GM21529 (cell line): Measurements from ENCODE around the gene CRIM1.
A peak's percentile ranks its signal among the peaks of the same experiment; 100 is the strongest.
"Not testable (repeated sequence)": the region's sequence is repeated elsewhere in the genome, so short reads cannot be mapped to it uniquely, and the experiment has no call there.

ENCODE experiments used
- ATAC-seq: cut with Tn5 transposase; IDR thresholded peaks from one replicate; pipeline ENCODE4 v1.9.1; 2021; ENCODE audit not compliant: unreplicated experiment

CRIM1 gene

GRCh38 chr2:36355151-36355889 is at the start of gene CRIM1:
Gene CRIM1 (plus strand): TSS chr2:36355778. CDS start chr2:36356293, 515 bp downstream.
- ATAC-seq: peak; percentile 36

- ATAC-seq: no peak
Measured at GRCh38 chr2:36307441-36307840, 48.1 kb upstream of the CRIM1 start.

- ATAC-seq: not testable (repeated sequence)
Measured at GRCh38 chr2:36310444-36310843, 45.1 kb upstream of the CRIM1 start.

GRCh38 chr2:36318547-36318946 is 37.0 kb upstream of the CRIM1 start:
- no peak for ATAC-seq

- ATAC-seq: no peak
Measured at GRCh38 chr2:36322108-36322507, 33.5 kb upstream of the CRIM1 start.

GRCh38 chr2:36326286-36326685 is 29.3 kb upstream of the CRIM1 start:
- ATAC-seq: no peak

- ATAC-seq: no peak
Measured at GRCh38 chr2:36329251-36329650, 26.3 kb upstream of the CRIM1 start.

GRCh38 chr2:36329746-36330472 is 25.7 kb upstream of the CRIM1 start:
- no peak for ATAC-seq

GRCh38 chr2:36330473-36331395 is 24.8 kb upstream of the CRIM1 start:
- no peak for ATAC-seq

GRCh38 chr2:36333350-36334012 is 22.1 kb upstream of the CRIM1 start:
- ATAC-seq: no peak

GRCh38 chr2:36335597-36335996 is 20.0 kb upstream of the CRIM1 start:
- no peak for ATAC-seq

GRCh38 chr2:36336321-36336720 is 19.3 kb upstream of the CRIM1 start:
- no peak for ATAC-seq

GRCh38 chr2:36337354-36337753 is 18.2 kb upstream of the CRIM1 start:
- peak; percentile 71 for ATAC-seq

GRCh38 chr2:36338124-36338826 is 17.3 kb upstream of the CRIM1 start:
- no peak for ATAC-seq

GRCh38 chr2:36338827-36339145 is 16.8 kb upstream of the CRIM1 start:
- no peak for ATAC-seq

- ATAC-seq: no peak
Measured at GRCh38 chr2:36339607-36340218, 15.9 kb upstream of the CRIM1 start.

- no peak for ATAC-seq
Measured at GRCh38 chr2:36343606-36344005, 12.0 kb upstream of the CRIM1 start.

- no peak for ATAC-seq
Measured at GRCh38 chr2:36348721-36349120, 6.9 kb upstream of the CRIM1 start.

GRCh38 chr2:36351291-36351690 is 4.3 kb upstream of the CRIM1 start:
- ATAC-seq: no peak
